ENCODE measurements around the gene DARS2.
"Not testable (repeated sequence)": the region's sequence is repeated elsewhere in the genome, so short reads cannot be mapped to it uniquely, and the experiment has no call there.

The DARS2 gene

DNA sequence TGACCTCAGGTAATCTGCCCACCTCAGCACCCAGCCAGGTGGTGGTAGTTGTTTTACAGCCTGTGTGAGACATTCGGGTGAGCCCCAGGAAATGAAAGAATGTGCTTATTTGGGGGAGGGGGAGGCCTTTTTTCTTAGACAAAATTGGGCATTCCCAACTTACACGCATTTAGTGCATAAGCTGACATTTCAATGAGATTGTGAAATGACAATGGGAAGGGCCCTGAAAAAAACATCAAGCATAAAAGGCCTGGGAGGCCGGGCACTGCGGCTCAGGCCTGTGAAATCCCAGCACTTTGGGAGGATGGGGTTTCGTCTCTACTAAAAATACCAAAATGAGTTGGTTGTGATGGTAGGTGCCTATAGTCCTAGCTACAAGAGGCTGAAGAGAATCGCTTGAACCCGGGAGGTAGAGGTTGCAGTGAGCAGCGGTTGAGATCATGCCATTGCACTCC, 38.3 kb downstream of the DARS2 start:
- DNase-seq: no peak

DNA sequence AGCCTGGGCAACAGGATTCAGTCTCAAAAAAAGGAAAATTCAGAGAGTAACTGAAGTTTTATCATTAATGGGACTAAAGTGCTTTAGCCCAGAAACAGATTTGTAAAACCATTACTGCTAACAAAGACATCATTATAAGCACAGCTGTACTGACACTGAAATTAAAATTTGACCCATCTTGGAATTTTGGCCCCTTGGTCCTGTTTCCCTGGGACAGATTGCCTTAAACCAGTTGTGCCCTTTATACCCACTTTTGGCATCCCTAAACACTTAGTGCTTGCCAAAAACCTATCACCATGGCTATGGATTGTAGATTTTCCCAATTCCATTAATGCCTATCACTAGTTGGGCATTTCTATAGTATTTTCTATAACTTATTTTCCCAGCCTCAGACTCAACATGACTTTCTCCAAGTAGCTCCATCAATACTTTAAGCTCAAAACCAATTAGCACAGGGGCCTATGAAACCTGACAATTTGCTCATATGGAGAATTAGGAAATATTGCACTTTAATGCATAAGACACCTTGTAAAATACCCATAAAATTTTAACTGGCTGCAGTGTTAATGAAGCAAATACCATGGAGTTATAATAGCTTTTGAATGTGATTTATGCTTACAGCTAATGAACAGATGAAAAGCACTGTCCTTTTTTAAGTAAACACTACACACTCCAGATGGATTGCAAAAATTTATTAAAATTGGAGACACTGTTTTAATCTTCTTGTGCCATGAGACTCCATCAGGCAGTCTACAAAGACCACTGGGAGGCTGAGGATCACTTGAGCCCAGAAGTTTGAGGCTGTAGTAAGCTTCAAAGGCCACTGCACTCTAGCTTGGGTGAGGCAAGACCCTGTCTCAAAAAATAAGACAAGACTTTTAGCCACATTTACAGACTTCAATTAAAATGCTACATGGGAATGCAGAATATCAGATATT, 39.0 kb downstream of the DARS2 start:
- DNase-seq: no peak

DNA sequence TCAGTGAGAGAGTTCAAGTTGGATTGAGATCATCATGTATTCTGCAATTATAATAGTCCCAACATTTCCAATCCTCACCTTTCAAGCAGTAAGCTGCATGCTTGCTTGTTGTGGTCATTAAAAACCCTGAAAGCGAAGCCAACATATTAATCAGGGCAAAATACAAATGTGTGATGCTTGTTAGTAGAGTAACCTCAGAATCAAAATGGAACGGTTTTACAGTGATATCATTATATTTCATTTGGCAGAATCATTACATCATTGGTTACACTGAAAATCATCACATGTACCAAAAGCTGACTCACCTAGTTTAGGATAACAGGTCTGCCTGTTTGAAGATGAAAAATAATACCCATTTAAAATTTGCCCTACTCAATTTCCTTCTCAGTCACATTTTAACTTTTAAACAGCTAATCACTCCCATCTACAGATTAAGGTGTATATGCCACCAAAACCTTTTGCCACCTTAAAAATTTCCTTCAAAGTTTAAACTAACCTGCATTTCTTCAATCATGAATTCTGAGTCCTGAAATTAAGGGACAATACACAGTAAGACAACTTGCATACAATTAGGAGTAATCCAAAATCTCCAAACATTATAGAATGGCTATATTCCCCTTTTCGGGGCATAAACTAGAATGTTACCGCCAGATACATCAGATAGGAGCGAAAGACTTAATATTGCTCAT, 39.9 kb downstream of the DARS2 start:
- no peak for DNase-seq

DNA sequence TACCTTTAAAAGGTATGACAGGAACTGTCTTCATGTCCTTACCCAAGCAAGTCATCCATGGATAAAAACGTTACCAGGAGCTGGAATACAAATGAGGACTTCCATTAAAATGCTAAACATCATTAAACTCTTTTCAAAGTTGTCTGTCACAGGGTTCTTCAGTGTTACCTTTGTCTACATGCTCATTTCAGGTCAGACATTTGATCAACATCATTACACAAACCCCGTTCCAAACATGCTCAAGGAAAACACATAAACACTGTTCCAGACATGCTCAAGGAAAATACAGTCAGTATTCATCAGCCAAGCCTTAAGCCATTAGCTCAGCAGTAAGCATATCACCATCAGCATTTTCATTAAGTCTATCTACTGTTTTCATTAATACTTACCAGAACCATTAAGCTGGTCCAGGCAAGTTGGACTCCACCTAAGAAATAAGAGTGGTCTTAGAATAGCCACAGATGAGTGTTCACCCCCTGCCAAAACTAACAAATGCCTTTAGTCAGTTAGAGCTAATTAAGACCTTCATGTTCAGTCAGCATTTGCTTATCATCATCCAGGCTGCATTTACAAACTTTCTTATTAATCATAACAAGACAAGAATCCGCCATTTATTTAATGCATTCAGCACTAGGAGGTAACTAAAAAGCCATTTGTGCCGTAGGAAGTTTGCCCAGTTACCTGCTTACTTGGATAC, 41.1 kb downstream of the DARS2 start:
- DNase-seq: no peak

DNA sequence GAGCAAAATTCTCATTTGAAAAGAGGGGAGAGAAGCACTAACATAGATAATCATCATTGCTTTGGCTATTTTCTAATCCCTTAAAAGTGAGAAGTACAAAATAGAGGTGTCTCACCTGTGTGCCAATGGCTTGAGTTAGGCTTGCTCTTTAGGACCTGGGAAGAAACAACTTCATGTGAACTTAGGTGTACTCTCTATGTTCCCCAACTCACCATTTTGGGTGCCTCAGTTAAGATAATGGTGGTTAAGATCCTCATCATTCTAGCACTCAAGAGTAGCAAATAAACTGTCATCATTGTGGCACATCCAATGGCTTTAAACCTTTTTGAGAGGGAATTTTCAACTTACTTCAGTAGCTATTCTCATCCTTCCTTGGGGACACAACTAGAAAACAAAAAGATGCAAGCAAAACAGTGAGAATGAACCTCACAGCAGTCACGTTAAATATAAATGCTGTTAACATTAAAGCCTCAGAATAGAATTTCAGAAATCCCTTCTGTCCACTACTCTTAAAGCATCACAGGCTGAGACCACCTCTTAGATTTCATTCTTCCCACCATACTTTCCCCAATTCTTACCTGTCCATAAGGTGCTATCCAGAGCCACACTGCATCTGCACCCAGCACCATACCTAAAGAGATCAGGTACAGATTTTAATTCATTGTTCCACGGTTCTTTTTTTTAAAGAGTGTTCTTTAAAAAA, 42.1 kb downstream of the DARS2 start:
- no peak for DNase-seq

DNA sequence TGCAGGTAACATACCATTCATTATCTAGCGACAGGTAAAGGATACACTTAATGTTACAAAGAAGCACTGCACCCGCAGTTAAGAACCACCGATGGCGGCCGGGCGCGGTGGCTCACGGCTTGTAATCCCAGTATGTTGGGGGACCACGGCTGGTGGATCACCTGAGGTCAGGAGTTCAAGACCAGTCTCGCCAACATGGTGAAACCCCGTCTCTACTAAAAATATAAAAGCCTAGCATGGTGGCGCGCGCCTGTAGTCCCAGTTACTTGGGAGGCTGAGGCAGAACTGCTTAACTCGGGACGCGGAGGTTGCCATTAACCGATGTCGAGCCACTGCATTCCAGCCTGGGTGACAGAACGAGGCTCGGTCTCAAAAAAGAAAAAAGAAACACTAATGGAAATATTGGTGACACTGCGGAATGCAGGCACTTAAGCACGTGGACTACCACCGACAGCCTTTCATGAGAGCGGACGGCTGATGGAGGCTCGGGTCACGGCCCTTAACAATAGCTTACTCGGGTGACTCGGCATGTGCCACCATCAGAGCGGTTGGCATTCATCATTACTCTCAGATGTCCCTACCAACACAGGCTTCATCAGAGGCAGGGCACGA, 42.8 kb downstream of the DARS2 start:
- no peak for DNase-seq

DNA sequence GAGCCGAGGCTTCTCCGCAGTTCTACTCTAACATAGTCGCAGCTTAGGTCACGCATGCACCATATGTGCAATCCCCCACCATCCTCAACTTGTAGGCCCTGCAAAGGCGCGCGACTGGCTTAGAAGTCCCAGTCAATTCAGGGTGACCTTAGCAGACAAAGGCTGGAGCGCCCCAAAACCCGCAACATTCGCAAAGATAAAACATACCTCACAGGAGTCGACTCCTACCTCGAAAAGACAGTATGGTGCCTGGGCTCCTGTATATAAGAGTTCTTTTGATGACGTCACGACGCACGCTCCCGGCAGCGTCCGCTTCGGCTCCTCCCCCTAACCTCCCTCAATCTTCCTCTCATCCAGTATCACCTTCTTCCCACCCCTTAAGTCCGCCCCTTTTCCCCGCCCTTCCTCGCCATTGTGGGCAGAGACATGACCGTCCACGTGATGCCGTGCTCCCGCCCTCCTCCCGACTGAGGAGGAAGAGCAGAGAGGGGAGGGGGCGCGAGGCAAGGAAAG, 43.3 kb downstream of the DARS2 start, which contains the start of gene GAS5:
GAS5 (minus strand) TSS at position 237 of the 513 bp plus-strand sequence.
- DNase-seq: peak; percentile 96

DNA sequence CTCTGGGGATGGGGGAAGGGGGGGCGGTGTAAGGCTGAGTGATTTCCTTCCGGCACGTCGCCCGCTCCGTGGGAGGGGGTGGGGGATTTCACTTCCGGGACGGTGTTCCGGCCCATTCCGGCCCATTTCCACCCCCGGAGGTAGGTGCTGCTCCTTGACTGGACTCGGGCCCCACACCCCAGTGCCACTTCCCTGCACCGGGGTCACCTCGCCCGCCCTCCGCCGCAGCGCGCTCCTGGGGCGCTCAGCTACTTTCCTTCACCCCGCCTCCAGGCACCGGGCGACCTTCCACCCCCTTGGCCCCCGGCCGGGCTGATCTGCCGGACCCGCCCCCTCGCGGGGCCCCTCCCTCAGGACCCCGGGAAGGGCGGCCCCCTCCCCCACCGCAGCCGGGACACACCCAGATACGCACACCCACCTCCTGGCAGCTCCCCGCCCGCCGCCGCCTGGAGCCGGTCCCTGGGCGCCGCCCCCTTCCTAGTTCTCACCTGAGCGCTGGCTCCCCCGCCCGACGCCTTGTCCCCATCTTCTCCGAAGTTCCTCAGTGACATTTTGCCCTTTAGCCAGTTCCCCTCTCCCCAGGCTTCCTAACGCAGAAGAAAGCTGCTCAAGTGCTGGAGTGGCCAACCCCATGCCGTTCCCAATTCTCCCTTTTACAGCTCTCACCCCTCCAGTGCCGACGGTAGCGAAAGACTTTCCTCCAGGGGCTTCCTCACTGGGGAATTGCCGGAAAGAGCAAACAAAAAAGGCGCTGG, 44.0 kb downstream of the DARS2 start, which contains the start of gene ZBTB37:
ZBTB37 (plus strand) TSS at position 115 of the 755 bp plus-strand sequence. CDS start 1,846 bp downstream, outside the sequence.
- peak; percentile 17 for DNase-seq

DNA sequence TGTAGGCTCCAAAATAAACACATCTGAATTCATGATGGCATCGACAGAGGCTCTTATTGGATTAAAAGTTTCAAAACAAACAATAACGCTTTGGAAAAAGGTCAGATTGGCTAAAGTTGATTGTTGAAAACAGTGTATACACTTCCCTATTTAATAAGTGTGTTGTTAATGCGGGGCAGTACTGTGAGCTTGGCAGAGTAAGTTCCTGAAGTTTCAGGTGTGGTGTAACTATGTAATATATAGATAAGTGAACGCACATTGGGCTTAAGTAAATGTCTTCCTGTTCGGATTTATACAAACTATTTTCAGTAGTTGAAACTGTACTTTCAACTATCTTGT, 44.5 kb downstream of the DARS2 start:
- DNase-seq: no peak

DNA sequence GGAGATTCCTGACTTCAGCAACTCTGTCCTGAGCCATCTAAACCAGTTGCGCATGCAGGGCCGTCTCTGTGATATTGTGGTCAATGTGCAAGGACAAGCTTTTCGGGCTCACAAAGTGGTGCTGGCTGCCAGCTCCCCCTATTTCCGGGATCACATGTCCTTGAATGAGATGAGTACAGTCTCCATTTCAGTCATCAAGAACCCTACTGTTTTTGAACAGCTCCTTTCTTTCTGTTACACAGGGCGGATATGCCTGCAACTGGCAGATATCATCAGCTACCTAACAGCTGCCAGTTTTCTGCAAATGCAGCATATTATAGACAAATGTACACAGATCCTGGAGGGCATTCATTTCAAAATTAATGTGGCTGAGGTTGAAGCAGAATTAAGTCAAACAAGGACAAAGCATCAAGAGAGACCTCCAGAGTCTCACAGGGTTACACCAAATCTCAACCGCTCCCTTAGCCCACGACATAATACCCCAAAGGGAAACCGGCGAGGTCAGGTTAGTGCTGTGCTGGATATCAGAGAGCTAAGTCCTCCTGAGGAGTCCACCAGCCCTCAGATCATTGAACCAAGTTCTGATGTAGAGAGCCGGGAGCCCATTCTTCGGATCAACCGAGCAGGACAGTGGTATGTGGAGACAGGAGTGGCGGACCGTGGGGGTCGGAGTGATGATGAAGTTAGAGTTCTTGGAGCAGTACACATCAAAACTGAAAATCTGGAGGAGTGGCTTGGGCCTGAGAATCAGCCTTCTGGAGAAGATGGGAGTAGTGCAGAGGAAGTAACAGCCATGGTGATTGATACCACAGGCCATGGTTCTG, 46.0 kb downstream of the DARS2 start:
- DNase-seq: no peak

DNA sequence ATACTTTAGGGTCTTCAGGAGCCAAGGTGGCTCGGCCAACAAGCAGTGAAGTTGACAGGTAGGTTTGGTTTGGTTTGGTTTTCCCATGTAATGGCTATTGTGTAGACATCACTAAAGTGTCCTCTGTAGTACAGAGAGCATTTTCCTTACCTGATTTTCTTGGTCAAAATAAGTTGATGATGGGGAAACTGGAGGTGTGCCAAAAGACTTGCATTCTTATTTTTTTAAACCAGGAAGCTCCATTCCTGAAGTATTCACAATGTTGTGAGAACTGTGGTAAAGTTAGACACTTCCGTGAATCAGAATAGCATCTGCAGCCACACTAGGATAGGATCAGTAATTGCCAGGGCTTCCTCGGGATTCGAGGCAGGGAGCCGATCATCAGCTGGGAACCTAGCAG, 46.6 kb downstream of the DARS2 start:
- DNase-seq: no peak

DNA sequence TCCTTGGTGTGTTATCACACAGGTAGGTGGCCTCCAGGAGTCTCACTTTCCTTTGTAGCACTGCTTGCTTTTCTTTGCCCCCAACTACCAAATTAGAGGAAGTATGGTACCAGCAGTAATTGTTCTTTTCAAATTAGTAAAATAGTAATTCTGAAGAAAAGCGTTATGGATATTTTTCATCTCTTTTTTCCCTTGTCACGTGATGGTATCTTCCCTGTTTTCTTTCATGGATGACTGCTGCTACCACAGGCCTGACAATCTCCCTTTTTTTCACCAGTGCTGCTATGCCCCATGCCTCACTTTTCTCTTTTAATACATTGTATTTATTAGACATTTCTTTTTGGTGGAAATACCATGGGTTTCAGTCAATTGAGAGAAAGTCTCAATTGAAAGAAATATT, 47.0 kb downstream of the DARS2 start:
- no peak for DNase-seq

DNA sequence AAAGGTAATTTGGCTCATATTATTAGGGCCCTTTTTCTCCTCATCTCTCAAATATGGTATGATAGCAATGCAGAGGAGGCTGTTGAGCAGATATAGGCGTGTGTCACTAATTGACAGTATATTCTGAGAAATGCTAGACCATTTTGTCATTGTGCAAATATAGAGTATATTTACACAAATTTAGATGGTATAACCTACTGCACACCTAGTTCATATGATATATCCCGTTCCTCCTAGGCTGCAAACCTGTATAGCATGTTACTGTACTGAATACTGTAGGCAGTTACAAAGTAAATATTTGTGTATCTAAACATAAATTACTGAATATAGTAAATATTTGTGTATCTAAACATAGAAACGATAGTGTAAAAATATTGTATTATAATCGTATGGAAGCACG, 52.3 kb downstream of the DARS2 start:
- DNase-seq: no peak

DNA sequence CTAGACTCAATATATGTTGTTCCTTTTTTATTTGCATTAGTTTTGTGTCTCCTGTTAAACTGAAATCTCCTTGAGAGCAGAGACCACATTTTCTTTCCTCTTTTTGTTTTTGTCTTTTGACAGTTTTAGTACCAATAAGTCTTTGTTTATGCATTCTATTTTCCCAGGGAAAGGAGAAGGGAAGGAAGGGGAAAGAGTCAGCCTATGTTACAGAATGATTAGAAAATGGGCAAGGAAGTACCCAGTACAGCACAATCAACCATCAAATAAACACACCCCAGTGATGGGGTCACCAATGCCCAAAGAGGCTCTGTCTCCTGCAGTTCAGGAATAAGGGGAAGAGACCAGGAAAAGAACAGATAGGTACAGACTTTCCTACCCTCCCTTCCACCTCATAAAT, 53.8 kb downstream of the DARS2 start:
- DNase-seq: no peak

DNA sequence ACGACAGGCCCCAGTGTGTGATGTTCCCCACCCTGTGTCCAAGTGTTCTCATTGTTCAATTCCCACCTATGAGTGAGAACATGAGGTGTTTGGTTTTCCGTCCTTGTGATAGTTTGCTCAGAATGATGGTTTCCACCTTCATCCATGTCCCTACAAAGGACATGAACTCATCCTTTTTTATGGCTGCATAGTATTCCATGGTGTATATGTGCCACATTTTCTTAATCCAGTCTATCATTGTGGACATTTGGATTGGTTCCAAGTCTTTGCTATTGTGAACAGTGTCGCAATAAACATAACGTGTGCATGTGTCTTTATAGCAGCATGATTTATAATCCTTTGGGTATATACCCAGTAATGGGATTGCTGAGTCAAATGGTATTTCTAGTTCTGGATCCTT, 56.6 kb downstream of the DARS2 start:
- not testable (repeated sequence) for DNase-seq

DNA sequence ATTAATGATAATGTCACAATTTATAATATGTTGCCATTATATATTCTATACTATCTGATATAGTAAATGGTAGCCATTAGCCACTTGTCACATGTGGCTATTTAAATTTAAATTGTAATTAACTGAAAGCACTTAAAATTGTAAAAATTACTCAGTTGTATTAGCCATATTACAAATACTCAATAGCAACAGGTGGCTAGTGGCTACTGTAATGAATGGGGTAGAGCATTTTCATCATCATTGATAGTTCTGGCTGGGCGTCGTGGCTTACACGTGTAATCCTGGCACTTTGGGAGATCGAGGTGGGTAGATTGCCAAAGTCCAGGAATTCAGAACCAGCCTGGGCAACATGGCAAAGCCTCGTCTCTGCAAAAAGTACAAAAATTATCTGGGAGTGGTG, 60.2 kb downstream of the DARS2 start:
- no peak for DNase-seq

DNA sequence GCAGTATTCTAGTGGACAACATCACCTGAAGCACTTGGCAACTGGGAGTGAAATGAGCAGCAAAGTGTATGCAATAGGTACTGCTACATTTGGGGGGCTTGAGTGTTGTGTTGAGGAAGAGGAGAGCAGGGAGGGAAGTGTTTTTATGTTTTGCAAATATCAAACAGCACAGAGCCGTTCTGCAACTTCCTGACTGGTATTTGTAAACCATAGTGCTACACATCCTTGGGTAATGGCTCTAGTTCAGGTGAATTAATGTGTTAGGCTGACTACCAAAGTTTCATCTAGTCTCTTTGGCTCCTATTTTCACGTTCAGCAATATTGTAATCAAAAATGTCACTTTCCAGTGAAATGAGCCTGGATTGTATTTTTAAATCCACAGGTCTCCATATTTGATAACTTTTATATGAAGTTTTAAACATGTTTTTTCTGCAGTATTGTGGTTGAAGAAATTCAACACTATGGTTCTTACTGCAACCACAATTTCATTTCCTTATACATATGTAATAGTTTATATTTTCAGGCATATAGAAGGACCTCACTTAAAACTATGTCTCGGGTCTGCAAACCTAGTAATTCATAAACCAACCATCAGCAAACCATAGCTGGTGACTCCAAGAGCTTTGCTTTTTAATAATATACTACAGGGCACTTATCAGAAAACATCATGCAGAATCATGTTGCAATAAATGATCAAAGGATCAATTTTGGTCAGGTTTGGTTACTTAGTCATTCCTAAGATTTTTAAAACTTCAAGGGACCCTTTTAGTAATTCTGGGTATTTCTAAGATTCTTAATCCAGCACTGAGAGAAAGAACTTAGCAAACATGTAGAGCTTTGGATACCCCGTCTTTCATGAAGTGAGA, 62.5 kb downstream of the DARS2 start:
- no peak for DNase-seq

DNA sequence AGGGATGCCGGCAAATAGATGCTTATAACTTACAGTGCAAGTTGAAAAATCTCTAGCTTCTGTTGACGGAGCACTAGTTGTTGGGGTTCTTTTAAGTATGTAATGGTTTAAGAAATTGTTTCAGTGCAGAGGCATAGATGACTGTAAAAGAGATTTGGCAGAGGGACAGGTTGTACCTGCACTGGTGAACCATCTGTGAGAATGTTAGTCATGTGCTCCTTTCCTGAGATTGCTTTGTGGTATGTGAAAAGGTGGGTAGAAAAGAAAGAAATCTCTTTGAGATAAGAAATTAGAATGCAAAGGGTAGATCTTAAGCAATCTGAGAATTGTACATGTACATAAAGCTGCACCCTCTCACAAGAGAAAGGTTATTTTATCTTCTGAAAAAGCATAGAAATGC, 63.2 kb downstream of the DARS2 start:
- DNase-seq: no peak

DNA sequence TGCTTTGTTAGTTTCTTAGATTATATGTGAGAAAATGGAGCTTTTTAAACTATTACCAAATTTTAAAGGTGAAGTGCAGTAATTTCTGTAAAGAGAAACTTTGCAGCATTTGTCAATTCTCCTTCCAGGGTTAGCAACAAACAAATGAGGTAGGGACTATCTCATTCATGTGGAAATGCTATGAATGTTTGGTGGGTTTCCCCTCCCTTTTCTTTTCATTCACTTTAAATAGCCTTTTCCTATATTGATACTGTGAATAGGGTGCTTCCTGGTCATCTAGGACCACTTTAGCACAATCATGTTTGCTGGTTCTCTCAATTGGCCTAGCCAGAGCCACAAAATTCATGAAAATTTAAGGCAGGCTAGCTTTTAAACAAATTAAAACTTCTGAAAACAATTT, 64.3 kb downstream of the DARS2 start:
- DNase-seq: no peak
